Neural crest cell (in vitro differentiated cells): ENCODE data around the gene PPARGC1A. TPM values are rescaled to one million over a fixed set of nuclear protein-coding genes. Genes with fewer than 3 reads are reported as not detected.

Source experiments
- DNase-seq: peaks from one replicate; pipeline ENCODE4 v3.0.0; 2021; ENCODE audit warnings: low read depth, mixed read lengths, low spot score
- H3K27ac Mint-ChIP-seq: one replicate; pipeline ENCODE4 v1.8.0; 2021; ENCODE audit warnings: mild to moderate bottlenecking, mixed read lengths; ENCODE audit not compliant: unreplicated experiment
- H3K27me3 Mint-ChIP-seq: 2 replicates; pipeline ENCODE4 v1.8.0; 2021; ENCODE audit warnings: low read depth, mild to moderate bottlenecking, mixed read lengths
- H3K36me3 Mint-ChIP-seq: 2 replicates; pipeline ENCODE4 v1.8.0; 2021; ENCODE audit warnings: low read depth, mild to moderate bottlenecking, mixed read lengths
- H3K4me1 Mint-ChIP-seq: 2 replicates; pipeline ENCODE4 v1.8.0; 2021; ENCODE audit warnings: mixed read lengths
- H3K4me3 Mint-ChIP-seq: one replicate; pipeline ENCODE4 v1.8.0; 2021; ENCODE audit warnings: mild to moderate bottlenecking, mixed read lengths
- H3K9me3 Mint-ChIP-seq: 2 replicates; pipeline ENCODE4 v1.8.0; 2021; ENCODE audit warnings: mixed read lengths
- total RNA-seq: library from RNA; stranded (reverse); gene quantifications from 2 replicates; pipeline ENCODE4 v1.2.1, GENCODE V29; 2021
- TF ChIP-seq, protein P1 (sequence below): fragments of 200-600 bp; sonication (generic); conservative IDR thresholded peaks from 2 replicates; pipeline ENCODE4 v1.5.0; 2021; ENCODE audit warnings: antibody characterized with exemption, mild to moderate bottlenecking

The PPARGC1A gene
- total RNA-seq, 1 donor from 2014 or later: 2.8 TPM

DNA sequence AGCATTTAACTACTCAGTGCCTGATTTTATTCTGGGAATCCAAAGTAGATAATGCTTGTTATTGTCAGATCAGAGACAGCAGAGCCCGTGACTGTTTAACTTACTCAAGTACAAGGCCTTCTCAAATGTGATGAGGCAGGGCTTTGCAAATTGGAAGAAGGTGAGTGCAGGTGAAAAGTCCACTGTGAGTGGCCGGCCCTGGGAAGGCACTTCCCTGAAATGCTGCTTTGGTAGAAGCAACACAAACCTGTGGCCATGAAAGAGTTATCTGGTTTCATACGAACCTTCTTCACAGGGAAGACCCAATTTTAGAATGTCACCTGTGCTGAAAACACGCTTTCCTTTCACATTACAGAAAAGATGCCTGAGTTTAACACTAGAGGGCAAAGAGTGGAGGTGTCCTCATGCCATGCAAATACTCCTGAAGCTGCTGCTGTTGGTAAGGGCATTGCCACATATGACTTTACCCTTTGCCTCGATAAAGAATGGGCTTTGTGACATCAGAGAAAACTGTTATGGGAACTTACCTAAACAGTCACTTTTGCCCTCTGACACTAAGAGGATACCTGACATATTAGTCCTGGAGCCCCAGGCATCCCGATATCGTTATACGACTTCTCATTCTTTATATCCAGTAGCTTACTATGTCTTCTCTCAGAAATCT is 8.0 kb downstream of the PPARGC1A start:
- no peak overlapping the region for H3K27ac Mint-ChIP-seq
- no peak overlapping the region for H3K4me3 Mint-ChIP-seq
- H3K36me3 Mint-ChIP-seq: no peaks in the 10 kb centered on the region

DNA sequence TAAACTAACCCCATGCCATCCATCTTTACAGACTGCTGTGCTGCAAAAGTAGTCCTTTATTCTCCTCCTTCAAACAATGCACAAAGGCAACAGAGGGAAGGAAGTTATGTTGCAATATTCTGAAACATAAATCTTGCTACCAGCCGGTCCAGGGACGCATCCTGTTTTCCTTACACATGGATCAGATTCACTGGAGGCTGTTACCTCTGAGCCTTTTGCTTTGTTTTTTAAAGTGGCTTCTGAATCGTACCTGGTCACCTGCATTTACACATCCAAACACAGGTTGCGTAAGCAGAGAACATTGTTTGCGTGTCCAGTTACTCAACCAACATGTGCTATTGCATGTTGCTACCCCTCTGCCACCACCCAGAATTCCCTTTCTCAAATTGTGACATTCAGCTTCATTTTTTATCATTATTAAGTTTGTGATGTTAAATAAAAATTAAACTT is 8.8 kb downstream of the PPARGC1A start:
- Mint-ChIP-seq H3K4me1 (peaks cover 11% of the 10 kb centered on the region), H3K9me3 (no peaks in the 10 kb centered on the region), H3K4me3 (no peak overlapping the region), H3K27me3 (no peaks in the 10 kb centered on the region), H3K27ac (no peak overlapping the region), H3K36me3 (no peaks in the 10 kb centered on the region)
- TF ChIP-seq, protein P1, sequence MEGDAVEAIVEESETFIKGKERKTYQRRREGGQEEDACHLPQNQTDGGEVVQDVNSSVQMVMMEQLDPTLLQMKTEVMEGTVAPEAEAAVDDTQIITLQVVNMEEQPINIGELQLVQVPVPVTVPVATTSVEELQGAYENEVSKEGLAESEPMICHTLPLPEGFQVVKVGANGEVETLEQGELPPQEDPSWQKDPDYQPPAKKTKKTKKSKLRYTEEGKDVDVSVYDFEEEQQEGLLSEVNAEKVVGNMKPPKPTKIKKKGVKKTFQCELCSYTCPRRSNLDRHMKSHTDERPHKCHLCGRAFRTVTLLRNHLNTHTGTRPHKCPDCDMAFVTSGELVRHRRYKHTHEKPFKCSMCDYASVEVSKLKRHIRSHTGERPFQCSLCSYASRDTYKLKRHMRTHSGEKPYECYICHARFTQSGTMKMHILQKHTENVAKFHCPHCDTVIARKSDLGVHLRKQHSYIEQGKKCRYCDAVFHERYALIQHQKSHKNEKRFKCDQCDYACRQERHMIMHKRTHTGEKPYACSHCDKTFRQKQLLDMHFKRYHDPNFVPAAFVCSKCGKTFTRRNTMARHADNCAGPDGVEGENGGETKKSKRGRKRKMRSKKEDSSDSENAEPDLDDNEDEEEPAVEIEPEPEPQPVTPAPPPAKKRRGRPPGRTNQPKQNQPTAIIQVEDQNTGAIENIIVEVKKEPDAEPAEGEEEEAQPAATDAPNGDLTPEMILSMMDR: no peak
- no peak for DNase-seq

More for the DNA sequence above, 8.0 kb downstream of the PPARGC1A start:
- H3K27me3 Mint-ChIP-seq: no peaks in the 10 kb centered on the region
- no peak for DNase-seq
- TF ChIP-seq, protein P1: peak; percentile 34
- H3K9me3 Mint-ChIP-seq: no peaks in the 10 kb centered on the region
- peaks cover 11% of the 10 kb centered on the region for H3K4me1 Mint-ChIP-seq

DNA sequence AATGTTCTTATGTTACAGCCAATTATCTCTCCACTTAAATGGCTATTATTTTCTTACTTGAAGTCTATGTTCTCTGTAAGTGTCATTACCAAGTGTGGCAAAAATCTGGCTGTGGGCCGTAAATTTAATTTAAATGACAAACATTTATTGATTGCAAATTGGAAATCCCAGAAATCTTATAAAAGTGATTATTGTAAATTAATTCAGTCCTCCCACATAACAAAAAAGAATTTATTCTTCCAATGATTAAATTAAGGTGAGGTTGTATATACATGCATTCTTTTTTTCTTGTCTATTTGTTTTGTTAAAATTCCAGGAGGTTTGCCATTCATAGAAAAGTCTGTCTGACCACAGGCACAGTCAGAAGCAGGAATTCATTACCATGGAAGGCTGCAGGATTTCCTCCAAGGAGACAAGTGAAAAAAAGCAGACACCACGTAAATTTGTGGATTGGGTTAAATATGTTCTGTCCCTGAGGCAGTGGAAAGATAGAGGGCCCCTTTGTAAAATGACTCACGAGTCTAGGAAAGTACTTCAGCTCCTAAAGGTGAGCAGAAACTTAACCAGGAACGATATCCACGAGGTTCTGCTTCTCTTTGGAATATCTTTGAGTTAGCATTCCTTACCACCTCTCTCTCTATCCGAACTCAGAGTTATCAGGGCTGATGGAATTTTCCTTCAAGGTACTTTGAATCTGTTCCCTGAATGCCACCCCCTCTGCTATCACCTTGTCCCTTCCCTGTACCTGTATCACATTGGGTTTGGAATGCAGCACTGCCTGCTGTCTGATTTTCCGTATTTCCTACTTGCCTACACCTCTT is 10.7 kb downstream of the PPARGC1A start:
- TF ChIP-seq, protein P1: no peak
- no peaks in the 10 kb centered on the region for H3K9me3 Mint-ChIP-seq
- H3K27ac Mint-ChIP-seq: no peak overlapping the region
- H3K36me3 Mint-ChIP-seq: no peaks in the 10 kb centered on the region
- H3K4me3 Mint-ChIP-seq: no peak overlapping the region
- no peak for DNase-seq
- H3K27me3 Mint-ChIP-seq: no peaks in the 10 kb centered on the region
- H3K4me1 Mint-ChIP-seq: peaks cover 11% of the 10 kb centered on the region

DNA sequence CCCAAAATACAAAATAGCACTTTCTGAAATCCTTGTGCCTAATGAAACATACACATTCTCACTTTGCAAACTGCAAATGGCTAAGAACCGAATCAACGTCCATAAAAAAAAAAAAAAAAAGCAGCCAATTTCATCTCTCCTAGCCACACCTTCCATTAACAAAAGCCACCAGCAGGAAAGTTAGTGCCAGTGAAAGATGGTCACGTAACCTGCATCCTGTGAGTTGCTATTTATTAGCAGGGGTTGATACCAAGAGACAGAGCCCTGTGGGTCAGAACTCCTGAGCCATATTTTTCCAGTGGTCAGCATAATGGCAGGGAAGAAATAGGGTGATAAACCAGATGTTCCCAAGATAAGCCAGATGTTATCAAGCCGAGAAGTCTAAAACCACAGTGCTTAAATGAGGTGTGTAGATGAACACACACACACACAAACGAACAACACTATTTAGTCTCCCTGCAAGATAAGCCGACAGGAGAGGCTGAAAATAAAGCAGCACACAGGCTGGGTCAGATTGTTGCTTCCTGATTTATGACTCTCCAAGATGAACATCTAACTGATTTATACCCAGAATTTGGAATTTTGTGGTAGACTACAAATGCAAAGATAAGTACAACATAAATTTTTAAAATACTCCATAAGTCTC is 11.5 kb downstream of the PPARGC1A start:
- Mint-ChIP-seq H3K27me3 (no peaks in the 10 kb centered on the region), H3K4me3 (no peak overlapping the region), H3K36me3 (no peaks in the 10 kb centered on the region), H3K9me3 (no peaks in the 10 kb centered on the region), H3K4me1 (peaks cover 11% of the 10 kb centered on the region), H3K27ac (no peak overlapping the region)
- TF ChIP-seq, protein P1: no peak
- DNase-seq: no peak

DNA sequence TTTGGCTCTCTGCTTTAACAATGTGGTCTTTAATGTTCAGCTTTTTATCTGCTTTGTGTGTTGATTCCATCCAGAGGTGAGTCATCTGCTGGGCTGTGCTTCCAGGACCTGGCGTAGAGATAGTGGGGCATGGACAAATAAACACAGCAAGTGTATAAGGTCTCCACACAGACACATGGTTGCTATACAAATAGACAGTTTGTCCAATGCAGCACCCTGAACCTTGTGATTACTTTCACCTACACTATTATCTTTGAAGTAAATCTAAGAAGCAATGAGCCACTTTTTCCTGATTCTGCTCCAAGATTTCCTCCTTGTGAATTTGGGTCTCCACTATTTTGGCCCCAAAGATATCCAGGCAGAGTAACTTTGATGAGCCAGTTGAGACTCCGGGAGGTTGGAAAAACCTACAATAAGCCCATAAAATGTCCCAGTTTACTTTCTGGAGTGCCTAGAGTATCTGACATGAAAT is 12.1 kb downstream of the PPARGC1A start:
- Mint-ChIP-seq H3K27ac (no peak overlapping the region), H3K4me1 (peaks cover 11% of the 10 kb centered on the region), H3K27me3 (no peaks in the 10 kb centered on the region), H3K4me3 (no peak overlapping the region), H3K9me3 (no peaks in the 10 kb centered on the region), H3K36me3 (no peaks in the 10 kb centered on the region)
- DNase-seq: no peak
- TF ChIP-seq, protein P1: no peak
